ENCODE measurements around the gene ATF6B. TPM values are rescaled to one million over a fixed set of nuclear protein-coding genes. Genes with fewer than 3 reads are reported as not detected.
A peak's percentile ranks its signal among the peaks of the same experiment; 100 is the strongest.

ATF6B gene
- total and polyA plus RNA-seq, 2 of the 13 experiments (the other 11 are each of a cell fraction or from before 2014, with no cell fraction given): 18.1 to 44.0 TPM

DNA sequence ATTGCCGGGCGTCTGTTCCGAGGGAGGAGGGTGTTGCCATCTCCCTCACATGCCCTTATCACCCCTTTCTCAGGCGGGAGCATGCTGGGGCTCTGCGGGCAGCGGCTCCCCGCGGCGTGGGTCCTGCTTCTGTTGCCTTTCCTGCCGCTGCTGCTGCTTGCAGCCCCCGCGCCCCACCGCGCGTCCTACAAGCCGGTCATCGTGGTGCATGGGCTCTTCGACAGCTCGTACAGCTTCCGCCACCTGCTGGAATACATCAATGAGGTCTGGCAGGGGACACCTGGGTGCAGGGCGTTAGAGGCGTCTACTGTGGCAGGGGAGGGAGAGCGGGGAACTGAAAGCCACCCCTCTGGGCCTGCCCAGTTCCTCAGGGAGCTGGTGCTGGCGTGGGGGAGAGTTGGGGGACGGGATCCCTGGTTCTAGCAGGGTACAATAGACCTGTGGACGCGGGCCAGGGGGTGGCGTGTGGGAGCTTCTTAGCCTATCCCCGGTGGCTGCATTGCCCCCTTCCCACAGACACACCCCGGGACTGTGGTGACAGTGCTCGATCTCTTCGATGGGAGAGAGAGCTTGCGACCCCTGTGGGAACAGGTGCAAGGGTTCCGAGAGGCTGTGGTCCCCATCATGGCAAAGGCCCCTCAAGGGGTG, 26.6 kb upstream of the ATF6B start (continued):
- TF ChIP-seq ZNF407 (CRISPR knock-in tag; IDR thresholded peaks at IDR 0.05; ENCODE audit: not compliant biosample characterization): no peak
- peak; percentile 57; the same call in 1 of the 2 replicates for TF ChIP-seq SKIL (CRISPR knock-in tag; IDR thresholded peaks at IDR 0.05; ENCODE audit: borderline replicate concordance)
- TF ChIP-seq REL (CRISPR knock-in tag; conservative IDR thresholded peaks at IDR 0.05): peak; percentile 43; the same call in 1 of the 2 replicates
- TF ChIP-seq NAIF1 (CRISPR knock-in tag; IDR thresholded peaks at IDR 0.05; ENCODE audit: borderline replicate concordance): peak; percentile 2; the same call in 1 of the 2 replicates
- TF ChIP-seq ZBTB46 (CRISPR knock-in tag; IDR thresholded peaks at IDR 0.05; ENCODE audit: borderline replicate concordance): no peak
- no peak for TF ChIP-seq ZEB1 (IDR thresholded peaks at IDR 0.05; ENCODE audit: insufficient replicate concordance, low read depth)
- TF ChIP-seq, protein P1, sequence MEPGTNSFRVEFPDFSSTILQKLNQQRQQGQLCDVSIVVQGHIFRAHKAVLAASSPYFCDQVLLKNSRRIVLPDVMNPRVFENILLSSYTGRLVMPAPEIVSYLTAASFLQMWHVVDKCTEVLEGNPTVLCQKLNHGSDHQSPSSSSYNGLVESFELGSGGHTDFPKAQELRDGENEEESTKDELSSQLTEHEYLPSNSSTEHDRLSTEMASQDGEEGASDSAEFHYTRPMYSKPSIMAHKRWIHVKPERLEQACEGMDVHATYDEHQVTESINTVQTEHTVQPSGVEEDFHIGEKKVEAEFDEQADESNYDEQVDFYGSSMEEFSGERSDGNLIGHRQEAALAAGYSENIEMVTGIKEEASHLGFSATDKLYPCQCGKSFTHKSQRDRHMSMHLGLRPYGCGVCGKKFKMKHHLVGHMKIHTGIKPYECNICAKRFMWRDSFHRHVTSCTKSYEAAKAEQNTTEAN (CRISPR knock-in tag; conservative IDR thresholded peaks at IDR 0.05): no peak
- peak; percentile 77; the same call in 1 of the 2 replicates for TF ChIP-seq MIXL1 (CRISPR knock-in tag; IDR thresholded peaks at IDR 0.05)
- TF ChIP-seq ZFP36L2 (CRISPR knock-in tag; IDR thresholded peaks at IDR 0.05): 0 out of 2 replicates have a peak, but pooled peaks have one; percentile 36
- TF ChIP-seq CCAR2 (optimal IDR thresholded peaks at IDR 0.05; ENCODE audit: low read depth, low read length): no peak
- TF ChIP-seq TRIM22 (IDR thresholded peaks at IDR 0.05): no peak
- TF ChIP-seq RBAK (CRISPR knock-in tag; IDR thresholded peaks at IDR 0.05): no peak
- TF ChIP-seq MED1 (CRISPR knock-in tag; IDR thresholded peaks at IDR 0.05): no peak; the same call in 1 of the 2 replicates

Measured in HepG2 (cell line).